Fibroblast of skin of abdomen (primary cell): Measurements from ENCODE around the gene MAP6.

ENCODE experiments used
- DNase-seq: peaks from one replicate; pipeline ENCODE4 v3.0.0-alpha.2; 2013

The MAP6 gene

DNA sequence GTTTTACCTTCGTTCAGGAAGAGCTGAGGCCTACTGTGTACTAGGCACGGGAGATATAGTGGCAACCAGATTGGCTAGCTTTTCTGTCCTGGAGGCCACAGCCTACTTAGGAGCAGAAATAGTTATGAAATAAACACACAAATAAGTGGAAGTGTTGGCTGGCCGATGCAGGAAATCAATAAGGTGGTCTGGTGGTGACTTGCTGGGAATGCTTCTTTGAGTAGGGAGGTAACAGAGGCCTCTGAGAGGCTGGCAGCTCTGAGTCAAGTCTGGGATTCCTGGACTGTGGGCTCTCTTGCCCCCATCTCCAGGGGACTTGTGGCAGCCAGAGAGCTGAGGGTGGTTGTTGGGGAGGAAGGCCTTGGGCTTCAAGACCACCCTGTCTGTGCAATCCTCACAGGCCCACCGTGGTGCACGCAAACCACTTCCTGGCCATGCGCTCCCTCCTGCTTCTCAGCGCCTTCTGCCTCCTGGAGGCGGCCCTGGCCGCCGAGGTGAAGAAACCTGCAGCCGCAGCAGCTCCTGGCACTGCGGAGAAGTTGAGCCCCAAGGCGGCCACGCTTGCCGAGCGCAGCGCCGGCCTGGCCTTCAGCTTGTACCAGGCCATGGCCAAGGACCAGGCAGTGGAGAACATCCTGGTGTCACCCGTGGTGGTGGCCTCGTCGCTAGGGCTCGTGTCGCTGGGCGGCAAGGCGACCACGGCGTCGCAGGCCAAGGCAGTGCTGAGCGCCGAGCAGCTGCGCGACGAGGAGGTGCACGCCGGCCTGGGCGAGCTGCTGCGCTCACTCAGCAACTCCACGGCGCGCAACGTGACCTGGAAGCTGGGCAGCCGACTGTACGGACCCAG is 102.7 kb downstream of the MAP6 start:
- DNase-seq: no peak

DNA sequence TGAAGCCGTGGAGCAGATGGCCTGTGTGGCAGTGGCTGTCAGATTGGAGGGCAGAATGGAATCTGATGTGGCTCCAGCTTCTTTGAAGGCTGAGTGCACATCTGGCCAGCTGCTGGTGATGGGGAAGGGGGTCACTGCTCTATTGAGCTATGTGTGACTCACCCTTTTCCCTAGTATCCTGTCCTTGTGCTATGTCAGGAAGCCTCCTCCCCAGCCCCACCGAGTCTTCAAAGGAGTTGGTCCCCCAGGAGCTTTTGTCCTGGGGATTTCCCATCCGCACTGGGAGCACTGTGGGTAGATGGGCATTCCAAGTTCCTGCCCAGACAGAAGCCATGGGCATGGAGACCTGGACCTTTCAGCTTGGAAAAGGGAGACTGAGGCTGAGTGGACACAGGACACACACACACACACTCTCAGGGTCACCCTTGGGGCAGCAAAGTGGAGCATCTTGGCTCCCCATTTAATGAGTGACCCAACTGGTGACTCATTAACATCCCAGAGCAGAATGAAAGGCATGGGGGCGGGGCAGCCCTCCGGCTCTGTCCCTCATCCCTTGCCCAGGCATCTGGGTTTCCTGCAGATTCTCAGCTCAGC is 103.5 kb downstream of the MAP6 start:
- peak; percentile 81 for DNase-seq

- DNase-seq: peak; percentile 93
Observed at GRCh38 chr11:75563978-75564552, 104.8 kb downstream of the MAP6 start.

GRCh38 chr11:75563501-75563977 is 105.3 kb downstream of the MAP6 start:
- DNase-seq: no peak

- DNase-seq: peak; percentile 82
Observed at GRCh38 chr11:75562836-75563484, 105.9 kb downstream of the MAP6 start.

DNA sequence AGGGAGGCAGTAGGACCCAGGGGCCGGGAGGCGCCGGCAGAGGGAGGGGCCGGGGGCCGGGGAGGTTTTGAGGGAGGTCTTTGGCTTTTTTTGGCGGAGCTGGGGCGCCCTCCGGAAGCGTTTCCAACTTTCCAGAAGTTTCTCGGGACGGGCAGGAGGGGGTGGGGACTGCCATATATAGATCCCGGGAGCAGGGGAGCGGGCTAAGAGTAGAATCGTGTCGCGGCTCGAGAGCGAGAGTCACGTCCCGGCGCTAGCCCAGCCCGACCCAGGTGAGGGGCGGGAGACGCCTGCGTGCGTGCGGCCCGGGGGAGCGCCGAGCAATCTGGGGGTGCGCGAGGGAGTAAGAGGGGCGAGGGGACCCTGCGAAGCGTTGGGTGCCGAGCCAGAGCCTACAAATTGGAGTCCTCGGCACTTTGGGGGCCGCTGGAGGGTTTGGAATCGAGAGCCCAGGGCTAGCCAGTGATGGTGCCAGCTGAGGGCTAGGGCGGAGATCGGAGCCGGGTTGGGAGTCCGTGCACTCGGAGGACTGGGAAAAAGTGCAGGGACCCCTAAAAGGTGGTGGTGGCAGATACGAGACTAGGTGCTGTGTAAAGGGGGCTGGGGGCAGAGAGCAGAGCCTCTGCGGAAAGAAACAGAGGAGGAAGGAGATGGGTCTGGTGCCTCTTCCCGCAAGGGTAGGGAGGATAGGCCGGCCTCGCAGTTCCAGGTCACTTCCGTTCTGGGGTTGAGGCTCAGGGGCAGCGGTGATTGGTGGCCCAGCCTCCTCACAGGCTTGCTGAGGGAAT is 106.6 kb downstream of the MAP6 start, which contains the start of gene SERPINH1:
TSS of gene SERPINH1 (plus strand) at position 206 of the 788 bp plus-strand sequence. CDS start 4,097 bp downstream, outside the sequence.
- peak; percentile 95 for DNase-seq

GRCh38 chr11:75561426-75562047 is 107.3 kb downstream of the MAP6 start:
- no peak for DNase-seq

- peak; percentile 64 for DNase-seq
Observed at GRCh38 chr11:75560644-75561043, 108.2 kb downstream of the MAP6 start.

DNA sequence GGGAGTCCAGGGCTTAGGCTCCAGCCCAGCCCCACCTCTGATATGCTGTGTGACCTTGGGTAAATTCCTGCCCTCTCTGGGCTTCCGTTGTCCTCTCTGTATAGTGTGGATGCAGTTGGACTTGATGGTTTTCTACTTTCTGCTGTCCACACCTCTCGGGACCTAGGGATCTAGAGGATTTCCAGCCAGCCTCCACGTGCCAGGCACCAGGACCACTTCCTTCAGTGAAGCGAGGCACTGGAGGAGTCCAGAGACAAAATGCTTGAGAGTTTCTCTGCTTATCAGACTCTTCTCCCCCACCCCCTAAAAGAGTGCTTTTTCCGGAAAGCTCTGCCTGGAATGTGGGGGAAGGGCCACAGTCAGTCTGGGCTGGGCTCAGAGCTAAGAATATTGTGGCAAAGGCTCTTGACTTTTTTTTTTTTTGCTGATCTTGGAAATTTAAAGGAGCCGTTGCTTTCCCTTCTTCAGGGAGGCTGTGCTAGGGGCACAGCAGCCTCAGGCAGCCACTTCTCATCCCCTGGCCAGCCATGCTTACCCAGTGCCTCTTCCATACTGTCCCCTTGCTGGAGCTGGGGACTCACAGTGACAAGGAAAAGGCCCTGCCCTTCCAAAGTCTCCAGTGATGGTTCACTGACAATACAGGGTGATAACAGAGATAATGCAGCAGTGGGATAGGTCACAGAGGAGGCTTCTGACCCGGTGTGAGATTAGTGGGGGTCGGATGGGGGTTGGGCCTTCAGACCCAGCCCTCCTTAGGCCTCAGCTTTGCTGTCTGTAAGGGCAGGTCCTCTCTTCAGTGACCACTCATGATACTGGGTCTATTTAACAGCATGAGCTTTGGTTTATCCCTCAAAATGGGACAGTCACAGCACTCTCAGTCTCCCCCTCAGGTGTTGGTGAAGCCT is 109.6 kb downstream of the MAP6 start:
- DNase-seq: peak; percentile 95

DNA sequence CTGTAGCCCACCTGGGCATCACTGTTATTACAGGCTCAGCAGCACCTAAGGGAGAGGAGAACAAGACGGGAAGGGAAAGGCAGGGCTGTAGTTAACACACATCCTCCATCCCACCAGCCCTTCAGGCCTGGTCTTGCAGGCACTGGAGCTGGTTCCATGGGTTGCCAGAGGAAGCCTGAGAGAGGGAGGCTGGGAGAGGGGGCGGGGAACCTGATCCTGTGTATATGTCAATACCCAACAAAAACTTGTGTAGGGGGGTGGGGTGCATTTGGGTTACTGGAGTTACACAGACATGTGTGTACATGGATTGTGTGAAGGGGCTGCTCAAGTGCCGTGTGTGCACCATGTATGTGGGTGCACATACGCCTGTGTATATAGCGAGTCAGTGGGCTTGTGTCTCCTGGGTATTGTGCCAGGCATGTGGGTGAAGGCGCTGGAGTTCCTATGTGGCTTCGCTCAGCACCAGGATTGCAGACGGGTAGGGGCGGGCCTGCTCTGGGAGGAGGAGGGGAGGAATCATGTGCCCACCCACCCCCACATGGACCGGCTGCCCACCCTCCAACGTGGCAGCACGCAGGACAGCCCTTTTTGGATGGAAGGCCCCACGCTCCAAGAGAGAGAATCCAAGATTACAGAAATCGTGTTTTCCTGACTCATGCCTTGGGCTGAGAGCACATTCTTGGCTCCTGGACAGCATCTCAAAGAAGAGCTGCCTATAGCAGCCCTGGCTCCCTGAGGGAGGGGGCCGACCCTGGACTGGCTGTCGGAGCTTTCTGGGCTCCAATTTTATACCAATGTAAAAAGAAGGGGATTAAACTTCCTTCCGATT is 111.0 kb downstream of the MAP6 start:
- peak; percentile 98 for DNase-seq

DNA sequence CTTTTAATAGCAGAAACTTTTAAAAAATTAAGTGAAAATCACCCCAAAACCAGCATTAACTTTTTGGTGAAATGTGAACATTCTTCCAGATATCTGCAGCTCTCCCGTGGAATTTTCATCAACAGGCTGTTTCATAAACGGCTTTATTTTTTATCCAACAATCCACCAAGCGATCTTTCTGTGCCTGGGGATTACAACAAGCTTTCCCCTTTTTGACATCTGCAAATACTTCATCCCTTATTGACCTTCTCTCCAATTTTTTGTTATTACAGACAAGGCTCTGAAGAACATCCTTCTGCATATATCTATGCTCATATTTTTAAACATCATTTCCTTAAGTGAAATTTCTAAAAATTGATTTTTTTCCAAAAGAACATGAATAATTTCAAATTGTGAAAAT is 112.6 kb downstream of the MAP6 start:
- no peak for DNase-seq

DNA sequence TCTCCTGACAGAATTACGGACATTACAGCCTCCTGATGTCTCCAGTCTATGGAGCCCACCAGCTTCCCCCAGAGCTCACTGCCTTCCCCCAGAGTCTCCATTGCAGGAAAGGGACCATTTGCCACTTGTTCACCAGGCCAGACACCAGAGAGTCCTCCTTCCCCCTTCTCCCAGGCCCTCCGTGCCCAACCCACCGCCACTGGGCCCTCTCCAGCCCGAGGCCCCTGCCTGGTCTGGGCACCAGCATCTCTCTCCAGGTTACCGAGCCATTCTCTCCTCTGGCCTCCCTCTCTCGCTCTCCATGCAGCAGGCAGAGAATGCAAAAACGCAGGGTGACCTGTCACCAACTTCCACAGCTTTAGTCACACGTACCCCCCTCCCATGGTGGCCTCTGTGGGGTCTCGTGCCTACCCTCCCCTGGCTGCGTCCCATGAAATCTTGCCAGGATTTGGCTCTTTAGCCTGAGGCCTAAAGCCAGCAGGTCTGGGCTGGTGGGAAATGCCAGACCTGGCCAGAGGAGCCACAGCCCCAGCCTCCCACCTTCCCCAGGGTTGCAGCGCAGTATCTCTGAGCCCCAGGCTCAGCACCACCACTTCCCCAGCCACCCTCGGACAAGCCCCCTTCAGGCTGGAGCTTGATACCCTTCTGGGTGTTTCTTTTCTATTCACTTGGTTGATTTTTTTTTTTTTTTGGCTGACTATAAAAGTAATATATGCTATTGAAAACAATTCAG is 113.6 kb downstream of the MAP6 start:
- DNase-seq: no peak

DNA sequence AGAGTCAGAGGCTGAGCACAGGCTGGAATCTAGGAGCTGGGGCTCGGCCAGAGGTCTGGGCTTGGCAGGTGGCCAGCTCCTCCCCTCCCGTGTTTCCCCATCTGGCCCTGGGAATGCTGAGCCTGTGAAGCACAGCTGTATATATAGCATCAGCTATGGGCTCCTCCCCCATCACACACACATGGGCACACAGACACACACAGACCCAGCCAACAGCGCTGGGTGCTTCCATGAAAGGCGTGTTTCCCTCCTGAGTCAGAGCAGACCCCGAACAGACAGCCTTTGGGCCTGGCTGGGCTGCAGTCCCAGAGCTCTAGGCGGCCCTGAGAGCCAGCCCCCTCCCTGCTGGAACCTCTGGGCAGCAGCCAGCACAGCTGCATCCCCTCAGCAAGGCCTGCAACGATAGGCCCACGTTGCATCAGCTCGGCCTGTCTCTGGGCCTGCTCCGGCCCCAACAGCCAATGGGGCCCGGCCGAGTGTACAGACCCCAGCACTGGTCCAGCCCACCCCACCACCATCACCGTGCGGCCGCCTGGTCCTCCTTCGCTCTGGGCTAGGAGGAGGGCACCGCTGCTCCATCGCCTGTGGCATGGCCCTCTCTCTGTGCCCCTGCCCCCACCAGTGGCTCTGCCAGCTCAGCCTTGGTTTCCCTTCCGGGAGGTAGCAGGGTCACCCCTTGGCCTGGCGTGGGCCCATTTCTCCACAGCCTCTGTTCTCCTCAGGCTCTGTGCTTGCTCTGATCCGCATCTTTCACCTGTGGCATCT is 114.4 kb downstream of the MAP6 start:
- DNase-seq: peak; percentile 100

DNA sequence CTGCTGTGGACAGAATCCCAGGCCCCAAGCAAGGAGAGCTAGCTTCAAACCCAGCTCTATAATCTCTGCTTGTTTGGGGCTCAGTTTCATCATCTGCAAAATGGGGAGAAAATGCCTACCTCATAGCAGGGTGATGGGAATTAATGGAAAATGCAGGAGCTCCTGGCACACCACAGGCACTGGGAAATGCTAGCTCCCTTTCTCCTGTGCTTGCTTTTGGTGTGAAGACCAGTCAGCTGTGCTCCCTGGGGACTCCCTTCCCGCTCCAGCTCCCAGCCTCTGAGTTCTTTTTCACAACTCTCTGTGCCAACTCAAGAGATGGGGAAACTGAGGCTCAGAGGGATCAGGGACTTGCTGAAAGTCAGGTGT is 115.0 kb downstream of the MAP6 start:
- no peak for DNase-seq

GRCh38 chr11:75553182-75553581 is 115.7 kb downstream of the MAP6 start:
- no peak for DNase-seq

DNA sequence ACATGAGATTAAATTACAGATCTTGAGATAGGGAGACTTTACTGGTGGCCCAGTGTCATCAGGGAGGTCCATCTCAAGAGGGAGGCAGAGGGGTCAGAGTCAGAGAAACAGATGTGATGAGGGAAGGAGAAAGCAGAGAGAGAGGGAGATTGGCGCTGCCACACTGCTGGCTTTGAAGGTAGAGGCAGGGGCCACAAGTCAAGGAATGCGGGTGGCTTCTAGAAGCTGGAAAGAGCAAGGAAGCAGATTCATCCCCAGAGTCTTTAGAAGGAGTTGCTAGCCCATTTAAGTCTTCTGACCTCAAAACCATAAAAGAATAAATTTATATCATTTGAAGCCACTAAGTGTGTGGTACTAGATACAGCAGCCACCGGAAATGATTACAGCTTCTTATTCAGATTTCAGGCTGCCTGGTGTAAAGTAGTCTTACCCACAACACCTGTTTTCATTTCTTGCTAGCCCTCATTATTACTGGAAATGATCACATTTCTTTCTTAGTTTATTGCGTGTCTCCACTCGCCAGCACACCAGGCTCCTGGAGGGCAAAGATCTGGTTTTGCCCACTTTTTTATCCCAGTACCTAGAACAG is 119.4 kb downstream of the MAP6 start:
- no peak for DNase-seq

DNA sequence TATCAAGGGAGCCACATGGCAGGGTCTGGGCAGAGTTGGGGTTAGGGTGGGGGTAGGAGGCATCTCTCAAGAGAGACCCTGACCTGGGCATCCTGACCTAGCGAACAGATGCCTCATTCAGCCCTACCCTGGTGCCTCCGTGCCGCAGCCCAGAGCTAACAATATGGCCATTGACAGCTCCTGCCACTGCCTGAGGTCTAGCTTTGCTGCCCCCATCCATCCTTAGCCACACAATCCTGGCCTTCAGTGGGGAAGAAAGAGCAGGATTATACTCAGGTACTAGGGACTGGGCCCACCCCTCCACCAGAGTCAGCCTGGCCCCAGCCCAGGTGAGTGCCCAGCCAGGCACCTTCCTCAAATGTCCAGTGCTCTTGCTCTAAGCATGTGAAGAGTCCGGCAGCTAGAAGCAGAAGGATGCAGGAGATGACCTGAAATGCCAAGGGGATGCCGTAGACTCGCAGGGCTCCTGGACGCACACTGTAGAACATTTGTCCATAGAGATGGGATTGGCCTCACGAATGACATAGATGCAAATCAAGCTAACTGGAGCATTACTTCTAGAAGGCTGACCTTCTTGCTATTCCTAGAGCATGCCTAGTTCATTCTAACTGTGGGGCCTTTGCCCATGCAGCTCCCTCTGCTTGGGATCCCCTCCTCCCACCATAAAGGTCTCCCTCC is 120.1 kb downstream of the MAP6 start:
- no peak for DNase-seq
